Activated naive CD4-positive, alpha-beta T cell treated with anti-CD3 and anti-CD28 coated beads for 36 hours (primary cell): ENCODE results near the gene IGF1. TPM values are rescaled to one million over a fixed set of nuclear protein-coding genes. Genes with fewer than 3 reads are reported as not detected.
A peak's percentile ranks its signal among the peaks of the same experiment; 100 is the strongest.
"Not testable (repeated sequence)": the region's sequence is repeated elsewhere in the genome, so short reads cannot be mapped to it uniquely, and the experiment has no call there.

Source experiments
- CTCF ChIA-PET: fragments of 350-600 bp; sonication (Branson Sonifier 250); formaldehyde crosslinking; loops from one replicate; lab custom pipeline; 2021; ENCODE audit warnings: antibody characterized with exemption; lab: Charles Lee
- DNase-seq: peaks from one replicate; pipeline ENCODE4 v3.0.0-alpha.2; 2020
- H3K27ac Mint-ChIP-seq: one replicate; pipeline ENCODE4 v1.8.0; 2021; ENCODE audit warnings: mild to moderate bottlenecking, mixed read lengths
- H3K27me3 Mint-ChIP-seq: one replicate; pipeline ENCODE4 v1.8.0; 2021; ENCODE audit warnings: low read depth, mixed read lengths
- H3K36me3 Mint-ChIP-seq: one replicate; pipeline ENCODE4 v1.8.0; 2021; ENCODE audit warnings: low read depth, mixed read lengths
- H3K4me1 Mint-ChIP-seq: one replicate; pipeline ENCODE4 v1.8.0; 2021; ENCODE audit warnings: low read depth, mixed read lengths
- H3K4me3 Mint-ChIP-seq: one replicate; pipeline ENCODE4 v1.8.0; 2021; ENCODE audit warnings: mild to moderate bottlenecking, moderate library complexity, mixed read lengths
- H3K9me3 Mint-ChIP-seq: one replicate; pipeline ENCODE4 v1.8.0; 2021; ENCODE audit warnings: mixed read lengths
- intact Hi-C: fragments of 100-400 bp; cut with micrococcal nuclease; formaldehyde crosslinking; loops from one replicate; pipeline ENCODE4 v1.15.1; 2023
- total RNA-seq, 2 experiments: library from RNA; stranded (reverse); gene quantifications; one replicate each; pipeline ENCODE4 v1.2.3, GENCODE V29; 2021

Gene IGF1
- total RNA-seq, 2 experiments from 2014 or later = not detected

- H3K36me3 Mint-ChIP-seq = no peaks in the 10 kb centered on the region
- no peak overlapping the region for H3K27ac Mint-ChIP-seq
- no peaks in the 10 kb centered on the region for H3K4me1 Mint-ChIP-seq
- DNase-seq = no peak
- no peaks in the 10 kb centered on the region for H3K27me3 Mint-ChIP-seq
- H3K9me3 Mint-ChIP-seq = peaks cover under 1% of the 10 kb centered on the region
- CTCF ChIA-PET = no interaction called here
- intact Hi-C loops = no loop called here
- no peak overlapping the region for H3K4me3 Mint-ChIP-seq
Measured at GRCh38 chr12:102379346-102380162, 100.8 kb downstream of the IGF1 start.

- intact Hi-C loops = no loop called here
- Mint-ChIP-seq H3K4me1 (no peaks in the 10 kb centered on the region), H3K4me3 (no peak overlapping the region), H3K27ac (no peak overlapping the region), H3K27me3 (no peaks in the 10 kb centered on the region), H3K36me3 (no peaks in the 10 kb centered on the region), H3K9me3 (no peaks in the 10 kb centered on the region)
- CTCF ChIA-PET = interaction anchor here (0.6 kb wide), 2 partner anchors 29 to 303 kb away, joined by 3 to 5 read pairs; no protein-coding TSS in a partner anchor
- DNase-seq = no peak
Measured at GRCh38 chr12:102376781-102377180, 103.6 kb downstream of the IGF1 start.

DNA sequence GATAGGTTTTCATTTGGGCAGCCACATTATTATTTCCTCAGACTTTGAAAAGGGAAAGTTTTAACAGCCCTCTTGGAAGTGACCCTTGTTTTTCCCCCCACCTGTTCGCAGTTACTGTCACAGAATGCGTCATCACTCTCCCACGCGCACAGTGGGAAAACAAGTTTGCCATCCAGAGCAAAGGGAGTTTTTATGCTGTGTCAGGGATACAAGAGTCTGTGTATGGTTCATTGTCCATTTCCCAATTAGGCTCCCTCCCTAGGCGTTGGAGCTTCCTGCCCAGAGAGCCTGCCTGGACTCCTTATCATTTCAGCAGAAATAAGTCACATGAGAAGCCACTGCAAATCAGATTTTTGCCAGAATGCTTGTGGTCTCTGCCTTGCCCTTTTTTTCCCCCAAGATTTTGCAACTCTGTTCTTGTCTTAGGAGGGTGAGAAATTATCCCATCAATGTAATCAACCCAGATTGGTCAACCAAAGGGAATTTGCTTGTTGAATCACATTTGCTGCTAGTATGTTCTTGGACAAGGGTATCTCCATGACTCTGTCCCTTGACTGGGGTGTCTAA lies 104.1 kb downstream of the IGF1 start:
- DNase-seq = no peak
- H3K27ac Mint-ChIP-seq = no peak overlapping the region
- H3K4me1 Mint-ChIP-seq = peaks cover 4% of the 10 kb centered on the region
- CTCF ChIA-PET = interaction anchor here (0.6 kb wide), 2 partner anchors 29 to 304 kb away, joined by 3 to 5 read pairs; no protein-coding TSS in a partner anchor
- H3K4me3 Mint-ChIP-seq = no peak overlapping the region
- H3K9me3 Mint-ChIP-seq = no peaks in the 10 kb centered on the region
- H3K27me3 Mint-ChIP-seq = no peaks in the 10 kb centered on the region
- intact Hi-C loops = no loop called here
- no peaks in the 10 kb centered on the region for H3K36me3 Mint-ChIP-seq

GRCh38 chr12:102374190-102374589 lies 106.2 kb downstream of the IGF1 start:
- DNase-seq = no peak
- H3K27ac Mint-ChIP-seq = no peak overlapping the region
- H3K4me1 Mint-ChIP-seq = peaks cover 5% of the 10 kb centered on the region
- no peaks in the 10 kb centered on the region for H3K36me3 Mint-ChIP-seq
- intact Hi-C loops = loop anchor here (5.0 kb wide), 1 partner anchor 437 kb away; no protein-coding TSS in a partner anchor
- CTCF ChIA-PET = no interaction called here
- H3K4me3 Mint-ChIP-seq = no peak overlapping the region
- no peaks in the 10 kb centered on the region for H3K9me3 Mint-ChIP-seq
- H3K27me3 Mint-ChIP-seq = peaks cover 2% of the 10 kb centered on the region

- Mint-ChIP-seq H3K4me3 (no peak overlapping the region), H3K27me3 (peaks cover 7% of the 10 kb centered on the region), H3K27ac (no peak overlapping the region), H3K36me3 (no peaks in the 10 kb centered on the region), H3K4me1 (peaks cover 5% of the 10 kb centered on the region), H3K9me3 (peaks cover 4% of the 10 kb centered on the region)
- DNase-seq = no peak
- CTCF ChIA-PET = no interaction called here
- intact Hi-C loops = loop anchor here (5.0 kb wide), 1 partner anchor 435 kb away; no protein-coding TSS in a partner anchor
Measured at GRCh38 chr12:102372087-102372486, 108.3 kb downstream of the IGF1 start.

GRCh38 chr12:102371165-102371564 lies 109.2 kb downstream of the IGF1 start:
- Mint-ChIP-seq H3K27me3 (peaks cover 7% of the 10 kb centered on the region), H3K4me1 (peaks cover 5% of the 10 kb centered on the region), H3K36me3 (no peaks in the 10 kb centered on the region), H3K9me3 (peaks cover 4% of the 10 kb centered on the region), H3K27ac (no peak overlapping the region), H3K4me3 (no peak overlapping the region)
- intact Hi-C loops = loop anchor here (1.0 to 5.0 kb wide), 3 partner anchors 113 to 434 kb away; partner anchors contain the start of genes NUP37 and PARPBP
- CTCF ChIA-PET = no interaction called here
- peak; percentile 36 for DNase-seq

GRCh38 chr12:102369876-102370275 lies 110.5 kb downstream of the IGF1 start:
- CTCF ChIA-PET = no interaction called here
- H3K27me3 Mint-ChIP-seq = peaks cover 7% of the 10 kb centered on the region
- intact Hi-C loops = loop anchor here (5.0 kb wide), 1 partner anchor 433 kb away; no protein-coding TSS in a partner anchor
- H3K4me1 Mint-ChIP-seq = peaks cover 5% of the 10 kb centered on the region
- DNase-seq = no peak
- peaks cover 4% of the 10 kb centered on the region for H3K9me3 Mint-ChIP-seq
- H3K27ac Mint-ChIP-seq = no peak overlapping the region
- no peak overlapping the region for H3K4me3 Mint-ChIP-seq
- H3K36me3 Mint-ChIP-seq = no peaks in the 10 kb centered on the region

GRCh38 chr12:102365365-102365764 lies 115.0 kb downstream of the IGF1 start:
- intact Hi-C loops = no loop called here
- Mint-ChIP-seq H3K4me1 (no peaks in the 10 kb centered on the region), H3K27ac (no peak overlapping the region), H3K9me3 (peaks cover 4% of the 10 kb centered on the region), H3K36me3 (no peaks in the 10 kb centered on the region), H3K4me3 (no peak overlapping the region), H3K27me3 (peaks cover 5% of the 10 kb centered on the region)
- CTCF ChIA-PET = no interaction called here
- no peak for DNase-seq

GRCh38 chr12:102364709-102365108 lies 115.7 kb downstream of the IGF1 start:
- peaks cover 5% of the 10 kb centered on the region for H3K27me3 Mint-ChIP-seq
- H3K27ac Mint-ChIP-seq = no peak overlapping the region
- intact Hi-C loops = no loop called here
- DNase-seq = no peak
- H3K4me1 Mint-ChIP-seq = no peaks in the 10 kb centered on the region
- H3K36me3 Mint-ChIP-seq = no peaks in the 10 kb centered on the region
- H3K9me3 Mint-ChIP-seq = peaks cover 4% of the 10 kb centered on the region
- H3K4me3 Mint-ChIP-seq = no peak overlapping the region
- CTCF ChIA-PET = no interaction called here

- no peaks in the 10 kb centered on the region for H3K36me3 Mint-ChIP-seq
- H3K4me3 Mint-ChIP-seq = no peak overlapping the region
- H3K27ac Mint-ChIP-seq = no peak overlapping the region
- no peaks in the 10 kb centered on the region for H3K4me1 Mint-ChIP-seq
- CTCF ChIA-PET = no interaction called here
- intact Hi-C loops = no loop called here
- no peaks in the 10 kb centered on the region for H3K27me3 Mint-ChIP-seq
- DNase-seq = no peak
- H3K9me3 Mint-ChIP-seq = peaks cover 19% of the 10 kb centered on the region
Measured at GRCh38 chr12:102356690-102357089, 123.7 kb downstream of the IGF1 start.

- intact Hi-C loops, H3K27ac Mint-ChIP-seq, DNase-seq, H3K4me1 Mint-ChIP-seq, H3K36me3 Mint-ChIP-seq, CTCF ChIA-PET, H3K4me3 Mint-ChIP-seq, H3K27me3 Mint-ChIP-seq: not testable (repeated sequence)
- peaks cover 19% of the 10 kb centered on the region for H3K9me3 Mint-ChIP-seq
Measured at GRCh38 chr12:102354281-102354680, 126.1 kb downstream of the IGF1 start.

DNA sequence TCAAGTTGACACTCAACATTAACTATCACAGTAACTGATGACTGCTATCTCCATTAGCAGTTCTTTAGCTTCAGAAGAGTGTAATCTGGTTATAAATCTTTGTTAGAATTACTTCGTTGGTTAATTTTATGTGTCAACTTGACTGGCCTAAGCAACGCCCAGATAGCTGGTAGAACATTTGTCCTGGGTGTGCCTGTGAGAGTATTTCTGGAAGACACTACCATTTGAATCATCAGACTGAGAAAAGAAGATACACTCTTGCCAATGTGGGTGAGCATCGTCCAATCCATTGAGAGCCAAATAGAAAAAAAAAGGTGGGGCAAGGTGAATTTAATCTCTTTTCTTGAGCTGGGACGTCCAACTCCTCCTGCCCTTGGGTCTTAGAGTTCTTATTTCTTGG lies 129.0 kb downstream of the IGF1 start:
- no peak overlapping the region for H3K27ac Mint-ChIP-seq
- CTCF ChIA-PET = no interaction called here
- H3K9me3 Mint-ChIP-seq = peaks cover 19% of the 10 kb centered on the region
- H3K36me3 Mint-ChIP-seq = no peaks in the 10 kb centered on the region
- intact Hi-C loops = no loop called here
- H3K4me3 Mint-ChIP-seq = no peak overlapping the region
- peaks cover 3% of the 10 kb centered on the region for H3K27me3 Mint-ChIP-seq
- DNase-seq = no peak
- no peaks in the 10 kb centered on the region for H3K4me1 Mint-ChIP-seq

GRCh38 chr12:102350070-102350469 lies 130.3 kb downstream of the IGF1 start:
- intact Hi-C loops = no loop called here
- peaks cover 15% of the 10 kb centered on the region for H3K9me3 Mint-ChIP-seq
- H3K4me1 Mint-ChIP-seq = no peaks in the 10 kb centered on the region
- H3K27ac Mint-ChIP-seq = no peak overlapping the region
- H3K4me3 Mint-ChIP-seq = no peak overlapping the region
- H3K36me3 Mint-ChIP-seq = no peaks in the 10 kb centered on the region
- no peak for DNase-seq
- peaks cover 3% of the 10 kb centered on the region for H3K27me3 Mint-ChIP-seq
- CTCF ChIA-PET = no interaction called here
